H9 (cell line): ENCODE results near the gene ADGB. TPM values are rescaled to one million over a fixed set of nuclear protein-coding genes. Genes with fewer than 3 reads are reported as not detected.

Source experiments
- DNase-seq: peaks from one replicate; pipeline ENCODE4 v3.0.0-alpha.2; 2017
- H2AFZ ChIP-seq: one replicate; pipeline ENCODE4 v1.6.1; 2013; ENCODE audit warnings: mild to moderate bottlenecking, low read length, control low read depth, moderate library complexity
- H2AK5ac ChIP-seq: 2 replicates; pipeline ENCODE4 v1.6.1; 2013; ENCODE audit warnings: low read length, control low read depth, mixed read lengths; ENCODE audit not compliant: insufficient read length
- H2BK120ac ChIP-seq: one replicate; pipeline ENCODE4 v1.6.1; 2013; ENCODE audit warnings: low read depth, mild to moderate bottlenecking, low read length, control low read depth, inconsistent platforms; ENCODE audit not compliant: poor library complexity, severe bottlenecking
- H2BK12ac ChIP-seq: 2 replicates; pipeline ENCODE4 v1.6.1; 2013; ENCODE audit warnings: low read length, control low read depth, mixed read lengths, low read depth; ENCODE audit not compliant: insufficient read length
- H2BK15ac ChIP-seq: 2 replicates; pipeline ENCODE4 v1.6.1; 2013; ENCODE audit warnings: low read depth, low read length, control low read depth
- H2BK20ac ChIP-seq: one replicate; pipeline ENCODE4 v1.6.1; 2013; ENCODE audit warnings: low read depth, mild to moderate bottlenecking, low read length, control low read depth, inconsistent platforms; ENCODE audit not compliant: poor library complexity, severe bottlenecking
- H2BK5ac ChIP-seq: 2 replicates; pipeline ENCODE4 v1.6.1; 2013; ENCODE audit warnings: low read length, control low read depth, mixed read lengths; ENCODE audit not compliant: insufficient read length
- H3K14ac ChIP-seq: 2 replicates; pipeline ENCODE4 v1.6.1; 2013; ENCODE audit warnings: low read length, control low read depth; ENCODE audit not compliant: insufficient read depth
- H3K18ac ChIP-seq: 2 replicates; pipeline ENCODE4 v1.6.1; 2013; ENCODE audit warnings: low read depth, mild to moderate bottlenecking, mixed read lengths, low read length, control low read depth; ENCODE audit not compliant: insufficient read length
- H3K23ac ChIP-seq: 2 replicates; pipeline ENCODE4 v1.6.1; 2013; ENCODE audit warnings: low read length, control low read depth, mixed read lengths, low read depth; ENCODE audit not compliant: insufficient read length
- H3K23me2 ChIP-seq: 2 replicates; pipeline ENCODE4 v1.6.1; 2013; ENCODE audit warnings: low read depth, mild to moderate bottlenecking, mixed read lengths, low read length, control low read depth; ENCODE audit not compliant: insufficient read length, poor library complexity, severe bottlenecking
- H3K27ac ChIP-seq: 2 replicates; pipeline ENCODE4 v1.5.1; 2013; ENCODE audit warnings: low read length, control low read depth, mixed read lengths, low read depth; ENCODE audit not compliant: insufficient read length
- H3K27me3 ChIP-seq: 2 replicates; pipeline ENCODE4 v1.6.1; 2013; ENCODE audit warnings: low read length, control low read depth, inconsistent platforms; ENCODE audit not compliant: insufficient read depth
- H3K4ac ChIP-seq: 2 replicates; pipeline ENCODE4 v1.6.1; 2013; ENCODE audit warnings: low read depth, mild to moderate bottlenecking, control low read depth, inconsistent platforms, low read length, moderate library complexity
- H3K4me1 ChIP-seq: 2 replicates; pipeline ENCODE4 v1.6.1; 2013; ENCODE audit warnings: low read length, control low read depth, inconsistent platforms; ENCODE audit not compliant: insufficient read depth
- H3K4me2 ChIP-seq: 2 replicates; pipeline ENCODE4 v1.6.1; 2013; ENCODE audit warnings: low read length, control low read depth, mixed read lengths; ENCODE audit not compliant: insufficient read length, insufficient read depth
- H3K56ac ChIP-seq: 2 replicates; pipeline ENCODE4 v1.6.1; 2013; ENCODE audit warnings: low read depth, mild to moderate bottlenecking, mixed read lengths, low read length, control low read depth; ENCODE audit not compliant: insufficient read length
- H3K79me1 ChIP-seq: 2 replicates; pipeline ENCODE4 v1.6.1; 2013; ENCODE audit warnings: low read depth, mild to moderate bottlenecking, moderate library complexity, low read length, control low read depth, inconsistent platforms; ENCODE audit not compliant: insufficient read depth, poor library complexity, severe bottlenecking
- H3K79me2 ChIP-seq: 2 replicates; pipeline ENCODE4 v1.6.1; 2013; ENCODE audit warnings: low read length, control low read depth, inconsistent platforms; ENCODE audit not compliant: insufficient read depth
- H3K9ac ChIP-seq: 2 replicates; pipeline ENCODE4 v1.6.1; 2013; ENCODE audit warnings: low read length, control low read depth, mixed read lengths; ENCODE audit not compliant: insufficient read length; ENCODE audit errors: extremely low read depth
- H3K9me3 ChIP-seq: one replicate; pipeline ENCODE4 v1.6.1; 2013; ENCODE audit warnings: low read depth, low read length, inconsistent platforms; ENCODE audit not compliant: control insufficient read depth
- H3T11ph ChIP-seq: one replicate; pipeline ENCODE4 v1.6.1; 2013; ENCODE audit warnings: mild to moderate bottlenecking, low read length, control low read depth, inconsistent platforms
- H4K20me1 ChIP-seq: one replicate; pipeline ENCODE4 v1.6.1; 2013; ENCODE audit not compliant: control insufficient read depth, insufficient read length, insufficient read depth
- H4K5ac ChIP-seq: 2 replicates; pipeline ENCODE4 v1.6.1; 2013; ENCODE audit warnings: low read depth, mild to moderate bottlenecking, mixed read lengths, low read length, control low read depth; ENCODE audit not compliant: insufficient read length
- H4K8ac ChIP-seq: replicated peaks from 2 replicates; pipeline ENCODE4 v1.6.1; 2013; ENCODE audit warnings: low read length, control low read depth, mixed read lengths, low read depth; ENCODE audit not compliant: insufficient read length
- H4K91ac ChIP-seq: 2 replicates; pipeline ENCODE4 v1.6.1; 2013; ENCODE audit warnings: low read depth, mild to moderate bottlenecking, moderate library complexity, mixed read lengths, low read length, control low read depth; ENCODE audit not compliant: insufficient read length
- H3K27ac Mint-ChIP-seq, 3 experiments: 2 replicates in 2 of 3; 3 replicates in 1 of 3; pipeline ENCODE4 v1.8.0; 2020 to 2021; ENCODE audit warnings: mixed read lengths in 3 of 3, mild to moderate bottlenecking in 1 of 3, moderate library complexity in 1 of 3
- H3K27me3 Mint-ChIP-seq: 2 replicates; pipeline ENCODE4 v1.8.0; 2021; ENCODE audit warnings: low read depth, mild to moderate bottlenecking, moderate library complexity, mixed read lengths
- H3K36me3 Mint-ChIP-seq, 3 experiments: 2 replicates in 2 of 3; 3 replicates in 1 of 3; pipeline ENCODE4 v1.8.0; 2020 to 2021; ENCODE audit warnings: low read depth in 3 of 3, mixed read lengths in 3 of 3; ENCODE audit not compliant: insufficient read depth in 1 of 3
- H3K4me1 Mint-ChIP-seq, 2 experiments: 2 replicates each; pipeline ENCODE4 v1.8.0; 2020; ENCODE audit warnings: mixed read lengths in 2 of 2
- H3K4me3 Mint-ChIP-seq, 2 experiments: 2 replicates in 1 of 2; 3 replicates in 1 of 2; pipeline ENCODE4 v1.8.0; 2020 to 2021; ENCODE audit warnings: mild to moderate bottlenecking in 2 of 2, mixed read lengths in 2 of 2, moderate library complexity in 1 of 2
- H3K9me3 Mint-ChIP-seq, 2 experiments: 2 replicates in 1 of 2; 3 replicates in 1 of 2; pipeline ENCODE4 v1.8.0; 2020; ENCODE audit warnings: mild to moderate bottlenecking in 2 of 2, mixed read lengths in 2 of 2, moderate library complexity in 1 of 2
- CTCF ChIP-seq: fragments of 200-600 bp; sonication (generic); conservative IDR thresholded peaks from 3 replicates; pipeline ENCODE4 v1.8.0; 2021; ENCODE audit warnings: antibody characterized with exemption, mild to moderate bottlenecking
- WGBS: extraction: QIAGEN DNeasy Blood & Tissue Kit; methylation state at CpG from one replicate; pipeline ENCODE4 v1.1.7; 2013; ENCODE audit warnings: missing lambda C conversion rate, low lambda C conversion rate, mixed read lengths; ENCODE audit not compliant: insufficient read length; ENCODE audit errors: extremely low coverage; 5-methylcytosine and 5-hydroxymethylcytosine counted together
- total RNA-seq: library from RNA; stranded (reverse); gene quantifications from 2 replicates; pipeline ENCODE4 v1.2.1, GENCODE V29; 2021

The ADGB gene
- total RNA-seq, 1 experiment from 2014 or later: not detected

- H3K9me3 ChIP-seq: no peaks in the 10 kb centered on the region
- DNase-seq: no peak
- no peak overlapping the region for H3K4me3 Mint-ChIP-seq
- no peak overlapping the region for H2BK15ac ChIP-seq
- H3K79me2 ChIP-seq: no peaks in the 10 kb centered on the region
- no peak overlapping the region for H2AK5ac ChIP-seq
- no peak overlapping the region for H3K56ac ChIP-seq
- H3K9me3 Mint-ChIP-seq: no peaks in the 10 kb centered on the region
- no peak overlapping the region for H3K14ac ChIP-seq
- H3K79me1 ChIP-seq: no peaks in the 10 kb centered on the region
- H4K5ac ChIP-seq: no peak overlapping the region
- H4K8ac ChIP-seq: no peak overlapping the region
- peaks cover 10% of the 10 kb centered on the region in 2 experiments for H3K4me1 Mint-ChIP-seq
- H4K91ac ChIP-seq: no peak overlapping the region
- no peak overlapping the region for H2AFZ ChIP-seq
- H3T11ph ChIP-seq: no peak overlapping the region
- H3K27me3 ChIP-seq: no peaks in the 10 kb centered on the region
- WGBS: no CpG with 5 or more reads among the region's 4 CpGs
- H3K23me2 ChIP-seq: peaks cover 5% of the 10 kb centered on the region
- peaks cover 11% of the 10 kb centered on the region for H3K27me3 Mint-ChIP-seq
- H2BK5ac ChIP-seq: no peak overlapping the region
- no peak overlapping the region for H3K9ac ChIP-seq
- H3K4me2 ChIP-seq: no peak overlapping the region
- no peak overlapping the region for H3K27ac Mint-ChIP-seq
- no peak overlapping the region for H3K27ac ChIP-seq
- TF ChIP-seq CTCF: no peak
- no peaks in the 10 kb centered on the region for H3K4me1 ChIP-seq
- H4K20me1 ChIP-seq: no peaks in the 10 kb centered on the region
- H3K18ac ChIP-seq: no peak overlapping the region
- H3K4ac ChIP-seq: no peak overlapping the region
- no peak overlapping the region for H2BK120ac ChIP-seq
- H2BK20ac ChIP-seq: no peak overlapping the region
- H2BK12ac ChIP-seq: no peak overlapping the region
- no peak overlapping the region for H3K23ac ChIP-seq
- H3K36me3 Mint-ChIP-seq: no peaks in the 10 kb centered on the region
Observed at GRCh38 chr6:146601352-146601751, 2.6 kb downstream of the ADGB start.
